PC-9 (cell line): ENCODE measurements around the gene PRPF40A. TPM values are rescaled to one million over a fixed set of nuclear protein-coding genes. Genes with fewer than 3 reads are reported as not detected.

Source experiments
- BruUV-seq: library from RNA; stranded (reverse); fragments of 400-500 nt; replicated peaks from 2 replicates; lab custom pipeline; 2021; lab: Mats Ljungman, UMichigan
- CTCF ChIA-PET: fragments of 300-600 bp; sonication (Branson Sonifier 250); formaldehyde crosslinking; loops from one replicate; lab custom pipeline; 2022; ENCODE audit warnings: antibody characterized with exemption; lab: Charles Lee
- POLR2A ChIA-PET: fragments of 300-600 bp; sonication (Branson Sonifier 250); formaldehyde crosslinking; loops from one replicate; lab custom pipeline; 2022; ENCODE audit warnings: antibody characterized with exemption; ENCODE audit not compliant: unreplicated experiment; lab: Charles Lee
- DNase-seq, 2 experiments: peaks; one replicate each; pipeline versions ENCODE4 v3.0.0 to v3.0.0-alpha.2; 2015 to 2022; ENCODE audit warnings: mixed read lengths in 1 of 2
- H2AFZ ChIP-seq: fragments of 200-600 bp; sonication (generic); 2 replicates; pipeline ENCODE4 v1.8.1; 2017; ENCODE audit warnings: antibody characterized with exemption
- H3F3A ChIP-seq: fragments of 200-600 bp; sonication (generic); 2 replicates; pipeline ENCODE4 v1.8.1; 2017; ENCODE audit warnings: antibody characterized with exemption, mild to moderate bottlenecking, low read depth; ENCODE audit not compliant: insufficient read depth
- H3K27ac ChIP-seq: fragments of 200-600 bp; sonication (generic); 2 replicates; pipeline ENCODE4 v1.6.1; 2016; ENCODE audit warnings: mixed run types
- H3K27me3 ChIP-seq: fragments of 200-600 bp; sonication (generic); 2 replicates; pipeline ENCODE4 v1.6.1; 2016; ENCODE audit warnings: low read depth, mixed run types; ENCODE audit not compliant: insufficient read depth
- H3K36me3 ChIP-seq: fragments of 200-600 bp; sonication (generic); 2 replicates; pipeline ENCODE4 v1.6.1; 2016; ENCODE audit warnings: low read depth, mixed run types
- H3K4me1 ChIP-seq: fragments of 200-600 bp; sonication (generic); replicated peaks from 2 replicates; pipeline ENCODE4 v1.6.1; 2016; ENCODE audit warnings: mixed run types; ENCODE audit not compliant: insufficient read depth
- H3K4me2 ChIP-seq: fragments of 200-600 bp; sonication (generic); 2 replicates; pipeline ENCODE4 v1.6.1; 2017; ENCODE audit warnings: mixed run types
- H3K4me3 ChIP-seq: fragments of 200-600 bp; sonication (generic); 2 replicates; pipeline ENCODE4 v1.6.1; 2016; ENCODE audit warnings: mixed run types
- H3K79me2 ChIP-seq: fragments of 200-600 bp; sonication (generic); 2 replicates; pipeline ENCODE4 v1.6.1; 2017; ENCODE audit warnings: low read depth, mixed run types
- H3K9me2 ChIP-seq: fragments of 200-600 bp; sonication (generic); 2 replicates; pipeline ENCODE4 v1.8.1; 2017; ENCODE audit warnings: mild to moderate bottlenecking; ENCODE audit not compliant: insufficient read depth
- H3K9me3 ChIP-seq: fragments of 200-600 bp; sonication (generic); 2 replicates; pipeline ENCODE4 v1.8.1; 2016; ENCODE audit warnings: low read depth; ENCODE audit not compliant: insufficient read depth
- H4K20me1 ChIP-seq: fragments of 200-600 bp; sonication (generic); 2 replicates; pipeline ENCODE4 v1.8.1; 2017; ENCODE audit not compliant: insufficient read depth
- CTCF ChIP-seq: fragments of 200-600 bp; sonication (generic); conservative IDR thresholded peaks from 2 replicates; pipeline ENCODE4 v1.6.1; 2017; ENCODE audit warnings: mixed run types, antibody characterized with exemption, mild to moderate bottlenecking, moderate library complexity
- EZH2 ChIP-seq: fragments of 200-600 bp; sonication (generic); IDR thresholded peaks from 2 replicates; pipeline ENCODE4 v1.8.0; 2017; ENCODE audit warnings: antibody characterized with exemption, low read depth
- intact Hi-C: fragments of 100-400 bp; cut with micrococcal nuclease; formaldehyde crosslinking; loops from one replicate; pipeline ENCODE4 v1.10.0; 2022; ENCODE audit not compliant: unreplicated experiment
- total RNA-seq: library from RNA; stranded (reverse); gene quantifications from 2 replicates; pipeline ENCODE4 v1.2.3, GENCODE V29; 2021

The PRPF40A gene
- total RNA-seq, 1 experiment from 2014 or later = 94.1 TPM

GRCh38 chr2:152651834-152652233, 65.4 kb downstream of the PRPF40A start:
- Histone ChIP-seq H3K27me3 (no peaks in the 10 kb centered on the region), H3K9me2 (no peaks in the 10 kb centered on the region), H3K36me3 (peaks cover 40% of the 10 kb centered on the region), H3K79me2 (no peaks in the 10 kb centered on the region), H2AFZ (no peak overlapping the region), H3K9me3 (no peaks in the 10 kb centered on the region), H3K27ac (no peak overlapping the region), H3K4me3 (no peak overlapping the region), H3F3A (peaks cover 37% of the 10 kb centered on the region), H4K20me1 (peaks cover 6% of the 10 kb centered on the region; the same call in 1 of the 2 replicates), H3K4me2 (no peak overlapping the region), H3K4me1 (no peaks in the 10 kb centered on the region)
- CTCF ChIA-PET = no interaction called here
- intact Hi-C loops = no loop called here
- POLR2A ChIA-PET = no interaction called here
- DNase-seq = no peak
- no peak for TF ChIP-seq EZH2
- TF ChIP-seq CTCF = no peak
- no TSS peak for BruUV-seq

GRCh38 chr2:152650768-152651371, 66.4 kb downstream of the PRPF40A start:
- no TSS peak for BruUV-seq
- no peak overlapping the region for H3K27ac ChIP-seq
- H3F3A ChIP-seq = peaks cover 39% of the 10 kb centered on the region
- ChIA-PET CTCF (no interaction called here), POLR2A (no interaction called here)
- H2AFZ ChIP-seq = no peak overlapping the region
- intact Hi-C loops = no loop called here
- TF ChIP-seq EZH2 (no peak), CTCF (no peak)
- no peaks in the 10 kb centered on the region for H3K27me3 ChIP-seq
- no peak overlapping the region for H3K4me3 ChIP-seq
- 0 out of 2 replicates have a peak, but pooled peaks cover 7% of the 10 kb centered on the region for H3K4me1 ChIP-seq
- no peak overlapping the region for H3K4me2 ChIP-seq
- no peaks in the 10 kb centered on the region; the same call in 1 of the 2 replicates for H4K20me1 ChIP-seq
- no peaks in the 10 kb centered on the region for H3K9me3 ChIP-seq
- no peaks in the 10 kb centered on the region for H3K9me2 ChIP-seq
- DNase-seq = no peak
- peaks cover 30% of the 10 kb centered on the region for H3K36me3 ChIP-seq
- no peaks in the 10 kb centered on the region for H3K79me2 ChIP-seq

- Histone ChIP-seq H3K79me2 (no peaks in the 10 kb centered on the region), H3K4me2 (no peak overlapping the region), H3K36me3 (peaks cover 22% of the 10 kb centered on the region), H2AFZ (no peak overlapping the region), H3K27me3 (no peaks in the 10 kb centered on the region), H3K27ac (no peak overlapping the region), H4K20me1 (no peaks in the 10 kb centered on the region; the same call in 1 of the 2 replicates), H3F3A (peaks cover 42% of the 10 kb centered on the region), H3K9me3 (no peaks in the 10 kb centered on the region), H3K4me1 (0 out of 2 replicates have a peak, but pooled peaks cover 7% of the 10 kb centered on the region), H3K4me3 (no peak overlapping the region), H3K9me2 (no peaks in the 10 kb centered on the region)
- DNase-seq = no peak
- ChIA-PET POLR2A (no interaction called here), CTCF (no interaction called here)
- intact Hi-C loops = no loop called here
- TF ChIP-seq CTCF = no peak
- no peak for TF ChIP-seq EZH2
- BruUV-seq = no TSS peak
Observed at GRCh38 chr2:152649997-152650396, 67.3 kb downstream of the PRPF40A start.
